K562 treated with DMSO at 1 percent for 4 hours (cell line): ENCODE data around the gene POLR1G. TPM values are rescaled to one million over a fixed set of nuclear protein-coding genes. Genes with fewer than 3 reads are reported as not detected.

Experiments
- total RNA-seq: library from RNA; unstranded; fragments of 300-600 nt; gene quantifications from 2 replicates; pipeline ENCODE4 v1.2.3, GENCODE V29; 2022; ENCODE audit not compliant: insufficient read depth

Gene POLR1G
- total RNA-seq = 2.8 and 2.9 TPM in 2 replicates

GRCh38 chr19:45406226-45407090 is at the start of gene POLR1G:
POLR1G (plus strand) TSS chr19:45406644; CDS start chr19:45406697, 53 bp downstream.

GRCh38 chr19:45370410-45371204 is 35.8 kb upstream of the POLR1G start, which contains the start of gene ERCC2:
ERCC2 (minus strand) TSS chr19:45370573; CDS start chr19:45370540, 33 bp downstream.

GRCh38 chr19:45404557-45405434 is 1.6 kb upstream of the POLR1G start, which contains the start of gene PPP1R13L:
PPP1R13L (minus strand) TSS chr19:45405069; CDS start chr19:45398318, 6,751 bp downstream.

GRCh38 chr19:45423589-45424190 is 17.2 kb downstream of the POLR1G start, which contains the start of gene ERCC1:
ERCC1 (minus strand) TSS chr19:45423917; CDS start chr19:45423374, 543 bp downstream.

Other genes with a start within 250 kb of the POLR1G start
- gene NKPD1, start 245.7 kb upstream of the POLR1G start, total RNA-seq = 0.17 TPM in 1 of 2 replicates, not detected in the other
- 92.2 and 94.5 TPM in 2 replicates for gene TRAPPC6A, start 228.4 kb upstream of the POLR1G start, total RNA-seq
- 20.1 and 28.6 TPM in 2 replicates for gene BLOC1S3, start 227.9 kb upstream of the POLR1G start, total RNA-seq
- gene EXOC3L2, start 161.2 kb upstream of the POLR1G start, total RNA-seq = 10.5 and 12.9 TPM in 2 replicates
- 20.2 and 23.1 TPM in 2 replicates for gene MARK4, start 155.4 kb upstream of the POLR1G start, total RNA-seq
- gene CKM, start 83.8 kb upstream of the POLR1G start, total RNA-seq = not detected in 2 replicates
- 2.4 and 4.9 TPM in 2 replicates for gene KLC3, start 65.9 kb upstream of the POLR1G start, total RNA-seq
- gene ERCC2, start 36.1 kb upstream of the POLR1G start, total RNA-seq = 26.3 and 27.2 TPM in 2 replicates
- gene PPP1R13L, start 1.6 kb upstream of the POLR1G start, total RNA-seq = 15.9 and 26.6 TPM in 2 replicates
- 53.4 and 72.7 TPM in 2 replicates for gene ERCC1, start 17.3 kb downstream of the POLR1G start, total RNA-seq
- gene FOSB, start 61.4 kb downstream of the POLR1G start, total RNA-seq = 1.0 and 2.9 TPM in 2 replicates
- 56.5 and 60.3 TPM in 2 replicates for gene RTN2, start 90.4 kb downstream of the POLR1G start, total RNA-seq
- 12.6 and 14.2 TPM in 2 replicates for gene PPM1N, start 91.8 kb downstream of the POLR1G start, total RNA-seq
- gene VASP, start 100.8 kb downstream of the POLR1G start, total RNA-seq = 91.0 and 99.4 TPM in 2 replicates
- 5.3 and 15.5 TPM in 2 replicates for gene OPA3, start 178.2 kb downstream of the POLR1G start, total RNA-seq
- gene GPR4, start 195.6 kb downstream of the POLR1G start, total RNA-seq = not detected in 2 replicates
- gene EML2, start 232.8 kb downstream of the POLR1G start, total RNA-seq = 48.9 and 83.8 TPM in 2 replicates